Neuronal stem cell (in vitro differentiated cells): ENCODE data around the gene PDAP1.
"Not testable (repeated sequence)": the region's sequence is repeated elsewhere in the genome, so short reads cannot be mapped to it uniquely, and the experiment has no call there.

ENCODE experiments used
- DNase-seq: peaks from one replicate; pipeline ENCODE4 v3.0.0-alpha.2; 2013; ENCODE audit warnings: low spot score
- H2AFZ ChIP-seq: one replicate; pipeline ENCODE4 v1.6.1; 2013; ENCODE audit warnings: mild to moderate bottlenecking, low read length, inconsistent platforms
- H2AK5ac ChIP-seq: 2 replicates; pipeline ENCODE4 v1.6.1; 2013; ENCODE audit warnings: low read depth, mild to moderate bottlenecking, inconsistent platforms, low read length, moderate library complexity, mixed read lengths
- H2BK120ac ChIP-seq: 2 replicates; pipeline ENCODE4 v1.6.1; 2013; ENCODE audit warnings: low read depth, mild to moderate bottlenecking, inconsistent platforms, low read length, moderate library complexity, mixed read lengths
- H2BK12ac ChIP-seq: one replicate; pipeline ENCODE4 v1.6.1; 2013; ENCODE audit warnings: low read length, inconsistent platforms
- H2BK15ac ChIP-seq: 2 replicates; pipeline ENCODE4 v1.6.1; 2013; ENCODE audit warnings: mild to moderate bottlenecking, low read length, inconsistent platforms, mixed read lengths
- H2BK5ac ChIP-seq: one replicate; pipeline ENCODE4 v1.6.1; 2013; ENCODE audit warnings: inconsistent platforms, mild to moderate bottlenecking, low read length, moderate library complexity
- H3K14ac ChIP-seq: one replicate; pipeline ENCODE4 v1.6.1; 2013; ENCODE audit warnings: low read length, inconsistent platforms
- H3K18ac ChIP-seq: 2 replicates; pipeline ENCODE4 v1.6.1; 2013; ENCODE audit warnings: low read length, inconsistent platforms
- H3K23ac ChIP-seq: 2 replicates; pipeline ENCODE4 v1.6.1; 2013; ENCODE audit warnings: low read depth, mild to moderate bottlenecking, mixed read lengths, low read length, inconsistent platforms; ENCODE audit not compliant: poor library complexity
- H3K27ac ChIP-seq: replicated peaks from 3 replicates; pipeline ENCODE4 v1.5.1; 2013; ENCODE audit warnings: low read length, inconsistent platforms
- H3K27me3 ChIP-seq, 3 experiments: 2 replicates each; pipeline ENCODE4 v1.6.1; 2013; ENCODE audit warnings: low read length in 3 of 3, mild to moderate bottlenecking in 2 of 3, inconsistent platforms in 1 of 3, low read depth in 1 of 3, mixed read lengths in 1 of 3, moderate library complexity in 1 of 3; ENCODE audit not compliant: control insufficient read depth in 3 of 3, insufficient read depth in 3 of 3
- H3K36me3 ChIP-seq, 2 donors: replicated peaks in 1 of 2; 2 replicates each; pipeline ENCODE4 v1.6.1; 2013; ENCODE audit warnings: low read length in 2 of 2; ENCODE audit not compliant: control insufficient read depth in 2 of 2, insufficient read depth in 2 of 2
- H3K4ac ChIP-seq: 2 replicates; pipeline ENCODE4 v1.6.1; 2013; ENCODE audit warnings: inconsistent platforms, mild to moderate bottlenecking, low read length, moderate library complexity
- H3K4me1 ChIP-seq, 2 donors: 1 replicate in 1 of 2; 2 replicates in 1 of 2; pipeline ENCODE4 v1.6.1; 2013; ENCODE audit warnings: low read length in 2 of 2, low read depth in 1 of 2; ENCODE audit not compliant: control insufficient read depth in 2 of 2, insufficient read depth in 1 of 2
- H3K4me2 ChIP-seq: one replicate; pipeline ENCODE4 v1.6.1; 2013; ENCODE audit warnings: mild to moderate bottlenecking, low read length, inconsistent platforms; ENCODE audit not compliant: insufficient read depth, poor library complexity, severe bottlenecking
- H3K4me3 ChIP-seq, 2 donors: 2 replicates each; pipeline ENCODE4 v1.5.1; 2013; ENCODE audit warnings: low read length in 2 of 2, mild to moderate bottlenecking in 2 of 2, inconsistent platforms in 1 of 2, moderate library complexity in 1 of 2
- H3K79me1 ChIP-seq: one replicate; pipeline ENCODE4 v1.6.1; 2013; ENCODE audit warnings: low read depth, mild to moderate bottlenecking, inconsistent platforms, low read length, moderate library complexity
- H3K9ac ChIP-seq: one replicate; pipeline ENCODE4 v1.6.1; 2013; ENCODE audit warnings: mild to moderate bottlenecking, low read depth, low read length, inconsistent platforms; ENCODE audit not compliant: poor library complexity
- H3K9me3 ChIP-seq, 2 donors: replicated peaks in 1 of 2; 2 replicates each; pipeline versions ENCODE3 to v1.6.1; 2013; ENCODE audit warnings: low read length in 2 of 2, mild to moderate bottlenecking in 2 of 2, inconsistent platforms in 1 of 2, low read depth in 1 of 2, mixed read lengths in 1 of 2, moderate library complexity in 1 of 2; ENCODE audit not compliant: control insufficient read depth in 2 of 2, insufficient read depth in 1 of 2
- H4K8ac ChIP-seq: one replicate; pipeline ENCODE4 v1.6.1; 2013; ENCODE audit warnings: low read depth, mild to moderate bottlenecking, inconsistent platforms, low read length, moderate library complexity
- H4K91ac ChIP-seq: one replicate; pipeline ENCODE4 v1.6.1; 2013; ENCODE audit warnings: low read length, low read depth, mild to moderate bottlenecking, inconsistent platforms; ENCODE audit not compliant: poor library complexity
- WGBS, 2 donors: extraction: QIAGEN DNeasy Blood & Tissue Kit; methylation state at CpG; one replicate each; pipeline ENCODE4 v1.1.7; 2013; ENCODE audit warnings: missing lambda C conversion rate in 2 of 2, mixed read lengths in 1 of 2; ENCODE audit not compliant: insufficient read length in 2 of 2, insufficient replicate concordance in 1 of 2; ENCODE audit errors: extremely low coverage in 2 of 2; 5-methylcytosine and 5-hydroxymethylcytosine counted together

PDAP1 gene

GRCh38 chr7:99390941-99391602, 17.3 kb downstream of the PDAP1 start:
- H3K14ac ChIP-seq: no peak overlapping the region
- H2BK12ac ChIP-seq: no peak overlapping the region
- H3K27me3 ChIP-seq: no peaks in the 10 kb centered on the region
- peaks cover 6% of the 10 kb centered on the region for H3K79me1 ChIP-seq
- no peak overlapping the region for H3K27ac ChIP-seq
- H3K9me3 ChIP-seq: no peaks in the 10 kb centered on the region
- H3K4me3 ChIP-seq: no peak overlapping the region
- WGBS, 2 donors: no CpG with 5 or more reads among the region's 23 CpGs
- no peak overlapping the region for H2BK5ac ChIP-seq
- peak overlapping the region; percentile 19 for H2BK15ac ChIP-seq
- H3K4me1 ChIP-seq: peaks cover 0 to 10% of the 10 kb centered on the region in 2 donors
- no peak overlapping the region for H2AK5ac ChIP-seq
- H3K4me2 ChIP-seq: no peak overlapping the region
- no peak for DNase-seq
- no peak overlapping the region for H3K23ac ChIP-seq
- no peak overlapping the region for H3K18ac ChIP-seq
- H3K4ac ChIP-seq: no peak overlapping the region
- peaks cover 36 to 82% of the 10 kb centered on the region in 2 donors for H3K36me3 ChIP-seq
- peak overlapping the region; percentile 98 for H4K8ac ChIP-seq
- H4K91ac ChIP-seq: no peak overlapping the region
- H2BK120ac ChIP-seq: no peak overlapping the region
- peak overlapping the region; percentile 54 for H3K9ac ChIP-seq
- H2AFZ ChIP-seq: no peak overlapping the region

- Histone ChIP-seq H3K23ac (no peak overlapping the region), H3K4me2 (no peak overlapping the region), H2BK5ac (no peak overlapping the region), H3K4me3 (no peak overlapping the region), H2BK15ac (no peak overlapping the region), H3K14ac (no peak overlapping the region), H3K9ac (no peak overlapping the region), H2BK12ac (no peak overlapping the region), H3K36me3 (peaks cover 29 to 69% of the 10 kb centered on the region in 2 donors), H3K27me3 (no peaks in the 10 kb centered on the region), H4K91ac (peak overlapping the region; percentile 72), H3K18ac (no peak overlapping the region), H3K79me1 (peaks cover 8% of the 10 kb centered on the region), H2AFZ (no peak overlapping the region), H3K4ac (no peak overlapping the region), H3K27ac (no peak overlapping the region), H2AK5ac (peak overlapping the region; percentile 63), H3K4me1 (peaks cover 0 to 10% of the 10 kb centered on the region in 2 donors), H3K9me3 (no peaks in the 10 kb centered on the region), H2BK120ac (no peak overlapping the region), H4K8ac (no peak overlapping the region)
- no peak for DNase-seq
- WGBS, 2 donors: no CpG with 5 or more reads among the region's 13 CpGs
These were observed 18.6 kb downstream of the PDAP1 start for GRCh38 chr7:99389772-99390171.

GRCh38 chr7:99387912-99388311, 20.5 kb downstream of the PDAP1 start:
- Histone ChIP-seq H3K9me3 (no peaks in the 10 kb centered on the region), H4K91ac (no peak overlapping the region), H2AFZ (no peak overlapping the region), H3K4ac (no peak overlapping the region), H4K8ac (no peak overlapping the region), H3K27me3 (no peaks in the 10 kb centered on the region), H2BK120ac (no peak overlapping the region), H3K27ac (no peak overlapping the region), H2AK5ac (no peak overlapping the region), H2BK5ac (no peak overlapping the region), H3K4me3 (no peak overlapping the region), H3K79me1 (peaks cover 8% of the 10 kb centered on the region), H3K23ac (peak overlapping the region; percentile 91), H3K36me3 (peaks cover 27 to 51% of the 10 kb centered on the region in 2 donors), H2BK15ac (no peak overlapping the region), H3K4me1 (peaks cover 0 to 3% of the 10 kb centered on the region in 2 donors), H2BK12ac (no peak overlapping the region), H3K18ac (no peak overlapping the region), H3K14ac (no peak overlapping the region), H3K9ac (peak overlapping the region; percentile 30), H3K4me2 (no peak overlapping the region)
- DNase-seq: no peak
- WGBS, 2 donors: no CpG with 5 or more reads among the region's 20 CpGs

DNA sequence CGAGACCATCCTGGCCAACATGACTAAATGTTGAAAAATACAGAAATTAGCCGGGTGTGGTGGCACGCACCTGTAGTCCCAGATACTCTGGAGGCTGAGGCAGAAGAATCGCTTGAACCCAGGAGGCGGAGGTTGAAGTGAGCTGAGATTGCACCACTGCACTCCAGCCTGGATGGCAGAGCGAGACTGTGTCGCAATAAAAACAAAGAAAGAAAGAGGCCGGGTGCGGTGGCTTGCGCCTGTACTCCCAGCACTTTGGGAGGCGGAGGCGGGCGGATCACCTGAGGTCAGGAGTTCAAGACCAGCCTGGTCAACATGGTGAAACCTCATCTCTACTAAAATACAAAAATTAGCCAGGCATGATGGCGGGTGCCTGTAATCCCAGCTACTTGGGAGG, 21.2 kb downstream of the PDAP1 start:
- not testable (repeated sequence) for H3K18ac ChIP-seq, H2BK120ac ChIP-seq, H3K4me1 ChIP-seq, H3K9me3 ChIP-seq, H2BK12ac ChIP-seq, H4K91ac ChIP-seq, H2AFZ ChIP-seq, H2BK5ac ChIP-seq, H3K4ac ChIP-seq, H3K27ac ChIP-seq, DNase-seq, H3K23ac ChIP-seq, H3K9ac ChIP-seq, H3K14ac ChIP-seq, H3K4me3 ChIP-seq, H2BK15ac ChIP-seq, H3K79me1 ChIP-seq, H4K8ac ChIP-seq, H3K4me2 ChIP-seq, H3K27me3 ChIP-seq, H2AK5ac ChIP-seq
- WGBS, 2 donors: no CpG with 5 or more reads among the region's 14 CpGs
- H3K36me3 ChIP-seq: peaks cover 27 to 44% of the 10 kb centered on the region in 2 donors
